Thymus (tissue), 11 donors: Measurements from ENCODE around the gene PUS3. TPM values are rescaled to one million over a fixed set of nuclear protein-coding genes. Genes with fewer than 3 reads are reported as not detected.

Source experiments
- DNase-seq, 9 donors: peaks; one replicate each; pipeline ENCODE4 v3.0.0-alpha.2; 2013; ENCODE audit warnings: low spot score in 9 of 9, low read depth in 6 of 9, missing footprints in 1 of 9
- H3K27ac ChIP-seq, 2 donors: one replicate each; pipeline ENCODE4 v1.5.1; 2013; ENCODE audit warnings: control low read depth in 1 of 2, low read depth in 1 of 2, low read length in 1 of 2, mild to moderate bottlenecking in 1 of 2, moderate library complexity in 1 of 2
- H3K27me3 ChIP-seq, 2 donors: one replicate each; pipeline ENCODE4 v1.5.1; 2013; ENCODE audit warnings: low read length in 1 of 2; ENCODE audit not compliant: control insufficient read depth in 2 of 2, insufficient read depth in 1 of 2
- H3K36me3 ChIP-seq, 2 donors: one replicate each; pipeline ENCODE4 v1.5.1; 2013; ENCODE audit warnings: low read length in 1 of 2, mild to moderate bottlenecking in 1 of 2, moderate library complexity in 1 of 2; ENCODE audit not compliant: control insufficient read depth in 2 of 2, insufficient read depth in 2 of 2
- H3K4me1 ChIP-seq, 2 donors: one replicate each; pipeline ENCODE4 v1.5.1; 2013; ENCODE audit warnings: low read length in 2 of 2; ENCODE audit not compliant: control insufficient read depth in 2 of 2, insufficient read depth in 2 of 2
- H3K4me3 ChIP-seq, 2 donors: one replicate each; pipeline ENCODE4 v1.5.1; 2013; ENCODE audit warnings: low read length in 2 of 2, control low read depth in 1 of 2, mild to moderate bottlenecking in 1 of 2
- H3K9me3 ChIP-seq, 2 donors: one replicate each; pipeline ENCODE4 v1.5.1; 2013; ENCODE audit warnings: low read length in 1 of 2, mild to moderate bottlenecking in 1 of 2; ENCODE audit not compliant: control insufficient read depth in 2 of 2, insufficient read depth in 1 of 2
- WGBS: extraction: QIAGEN DNeasy Blood & Tissue Kit; methylation state at CpG from one replicate; pipeline ENCODE4 v1.1.7; 2013; 5-methylcytosine and 5-hydroxymethylcytosine counted together
- polyA plus RNA-seq: library from polyadenylated mRNA; stranded (reverse); fragments of 200-250 nt; gene quantifications from one replicate; pipeline ENCODE4 v1.2.3, GENCODE V29; 2013
- total RNA-seq: library from RNA; stranded (reverse); fragments of 120-200 nt; gene quantifications from one replicate; pipeline ENCODE4 v1.2.4, GENCODE V29; 2013
- donor health status: healthy.

Gene PUS3
- total and polyA plus RNA-seq, 2 donors = 14.4 to 17.2 TPM

DNA sequence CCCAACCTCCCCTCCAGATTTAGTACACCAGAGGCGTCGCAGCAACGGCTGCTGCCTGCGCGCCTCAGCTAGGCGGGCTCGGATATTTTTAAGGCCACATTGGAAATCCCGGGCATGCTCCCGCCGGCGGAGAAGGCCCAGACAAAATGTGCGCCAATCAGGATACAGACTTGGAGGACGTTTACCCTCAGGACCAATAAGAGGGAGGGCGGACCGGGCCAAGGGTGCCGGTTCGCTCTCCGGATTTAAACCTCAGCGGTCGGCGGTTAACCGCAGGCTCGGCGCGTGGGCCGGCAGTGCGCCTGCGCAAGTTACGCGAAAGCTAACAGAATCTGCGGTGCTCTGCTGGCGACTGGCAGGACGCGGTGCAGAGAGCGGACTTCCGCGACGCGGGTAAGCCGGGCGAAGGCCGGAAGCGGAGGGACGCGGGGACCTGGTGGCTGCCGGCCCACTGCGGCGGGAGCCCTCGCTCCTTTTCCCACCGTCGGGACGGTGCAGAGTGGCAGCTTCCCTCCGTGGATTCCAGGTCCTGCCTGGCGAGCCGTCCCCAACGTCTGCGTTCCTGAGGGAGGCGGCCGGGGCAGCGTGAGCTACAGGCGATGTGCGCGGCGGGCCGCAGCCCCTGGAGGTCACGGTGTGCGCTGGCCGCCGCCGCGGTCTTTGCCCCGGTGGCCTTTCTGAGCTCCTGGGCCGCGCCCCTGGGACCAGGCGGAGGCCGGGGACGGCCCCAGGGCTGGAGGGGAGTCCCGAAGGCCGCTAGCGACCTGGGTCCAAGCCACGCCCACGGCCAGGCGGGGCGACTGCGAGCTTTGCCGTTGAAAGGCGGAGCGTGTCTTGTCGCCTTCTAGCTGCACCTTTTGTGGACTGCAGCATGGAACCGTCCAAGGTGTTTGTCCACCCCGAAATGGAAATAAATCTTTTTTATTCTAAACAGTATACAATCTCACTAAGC is 15.4 kb downstream of the PUS3 start, which contains the start of gene HYLS1:
Gene HYLS1, plus strand, starts transcription at position 296 of the 952 bp plus-strand sequence. CDS start 11,701 bp downstream, outside the sequence.
- Histone ChIP-seq H3K27ac (peak within 1 kb of the TSS; percentile 77 to 87), H3K36me3 (peaks cover 0 to 3% of the 10 kb centered on the region in 2 donors), H3K9me3 (no peaks in the 10 kb centered on the region), H3K4me1 (peaks cover 0 to 13% of the 10 kb centered on the region in 2 donors), H3K4me3 (peak within 1 kb of the TSS; percentile 76 to 83), H3K27me3 (peaks cover 0 to 8% of the 10 kb centered on the region in 2 donors)
- under 1% methylated on average over 91 of the region's 91 CpGs for WGBS
- DNase-seq = peak; percentile 69 to 93 (median 80)

DNA sequence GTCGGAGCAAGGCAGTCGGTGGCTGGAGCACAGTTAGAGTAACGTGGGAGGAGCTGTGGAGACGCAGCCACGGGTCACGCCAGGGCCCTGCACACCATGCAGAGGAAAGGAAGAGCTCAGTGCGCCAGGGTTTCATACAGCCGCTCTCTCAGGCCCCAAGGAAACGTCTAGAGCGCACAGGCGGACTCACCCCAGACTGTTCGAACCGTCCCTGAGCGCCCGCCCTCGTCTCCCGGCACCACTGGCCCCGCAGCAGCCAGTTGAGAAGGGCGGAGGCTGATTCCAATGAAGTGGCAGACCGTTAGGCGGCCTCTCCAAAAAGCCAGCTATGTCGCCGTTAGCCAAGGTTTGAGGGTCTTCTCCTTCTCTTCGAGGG is 16.0 kb downstream of the PUS3 start:
- WGBS = 21% methylated on average over 24 of the region's 24 CpGs
- Histone ChIP-seq H3K27ac (peak overlapping the region; percentile 59 to 66), H3K36me3 (no peaks in the 10 kb centered on the region), H3K9me3 (no peaks in the 10 kb centered on the region), H3K4me3 (peak overlapping the region; percentile 76 to 83), H3K27me3 (peaks cover 0 to 8% of the 10 kb centered on the region in 2 donors), H3K4me1 (peaks cover 0 to 13% of the 10 kb centered on the region in 2 donors)
- peak in 6 of 9 donors; percentile 8 to 64 (median 25) for DNase-seq

DNA sequence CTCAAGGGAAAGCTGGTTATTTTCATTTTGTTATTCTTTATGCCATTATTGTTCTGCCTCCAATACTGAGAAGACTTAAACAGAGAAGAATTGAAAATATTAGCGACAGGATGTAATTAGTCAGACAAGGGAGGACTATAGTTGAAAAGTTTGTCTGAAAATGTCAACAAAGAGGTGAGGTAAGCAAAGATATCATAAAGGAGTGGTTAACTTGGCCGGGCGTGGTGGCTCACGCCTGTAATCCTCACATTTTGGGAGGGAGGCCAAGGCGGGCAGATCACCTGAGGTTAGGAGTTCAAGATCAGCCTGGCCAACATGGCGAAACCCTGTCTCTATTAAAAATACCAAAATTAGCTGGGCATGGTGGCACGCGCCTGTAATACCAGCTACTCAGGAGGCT is 19.6 kb downstream of the PUS3 start:
- H3K36me3 ChIP-seq = no peaks in the 10 kb centered on the region
- no peak for DNase-seq
- WGBS = 90% methylated on average over 8 of the region's 8 CpGs
- peaks cover 3 to 15% of the 10 kb centered on the region in 2 donors for H3K27me3 ChIP-seq
- H3K9me3 ChIP-seq = no peaks in the 10 kb centered on the region
- no peak overlapping the region for H3K27ac ChIP-seq
- H3K4me3 ChIP-seq = no peak overlapping the region
- H3K4me1 ChIP-seq = peaks cover 0 to 12% of the 10 kb centered on the region in 2 donors

DNA sequence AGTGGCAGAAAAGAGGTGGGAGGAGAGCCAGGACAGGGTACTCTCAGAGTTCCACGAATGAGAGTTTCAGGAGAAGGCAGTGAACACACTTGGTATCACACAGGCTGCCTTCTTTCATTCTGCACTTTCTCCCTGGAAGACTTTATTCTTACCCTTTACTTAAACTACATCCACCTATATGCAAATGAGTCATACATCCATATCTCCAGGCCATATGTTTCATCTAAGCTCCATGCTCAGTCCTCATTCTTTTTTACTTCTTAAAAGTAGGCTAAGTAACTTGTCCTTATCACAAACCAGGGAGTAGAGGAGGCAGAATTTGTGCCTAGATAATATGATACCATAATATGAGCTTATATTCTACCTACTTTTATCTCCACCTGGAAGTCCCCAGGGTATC is 21.7 kb downstream of the PUS3 start:
- no peaks in the 10 kb centered on the region for H3K9me3 ChIP-seq
- no peaks in the 10 kb centered on the region for H3K36me3 ChIP-seq
- H3K27me3 ChIP-seq = peaks cover 3 to 6% of the 10 kb centered on the region in 2 donors
- no peak for DNase-seq
- WGBS = 93% methylated on average over 1 of the region's 1 CpG
- no peaks in the 10 kb centered on the region for H3K4me1 ChIP-seq
- H3K27ac ChIP-seq = no peak overlapping the region
- H3K4me3 ChIP-seq = no peak overlapping the region

DNA sequence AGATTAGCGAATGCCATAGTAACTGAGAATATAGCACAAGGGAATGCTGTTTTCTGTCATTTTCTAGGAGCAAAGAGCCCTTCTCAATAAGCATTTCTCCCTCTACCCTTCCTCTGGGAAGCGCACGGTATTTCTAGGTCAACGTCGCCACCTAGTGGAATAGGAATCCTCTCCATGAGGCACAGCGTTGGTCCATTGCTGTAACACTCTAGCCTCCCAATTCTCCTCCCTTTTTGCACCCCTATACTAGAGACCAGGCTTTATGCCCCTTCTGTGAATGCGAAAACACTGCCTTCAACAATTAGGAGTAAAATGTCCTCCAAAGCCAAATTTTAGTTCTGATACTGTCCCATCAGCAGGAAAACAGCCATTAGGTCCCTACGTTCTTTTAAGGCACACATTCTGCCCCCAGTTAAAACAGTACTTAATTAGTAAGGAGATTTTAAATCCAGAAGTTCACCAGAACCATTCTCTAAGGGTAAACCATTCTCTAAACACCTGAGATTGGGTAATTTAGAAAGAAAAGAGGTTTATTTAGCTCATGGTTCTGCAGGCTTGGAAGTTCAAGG is 28.4 kb downstream of the PUS3 start:
- H3K27me3 ChIP-seq = peaks cover 3 to 6% of the 10 kb centered on the region in 2 donors

DNA sequence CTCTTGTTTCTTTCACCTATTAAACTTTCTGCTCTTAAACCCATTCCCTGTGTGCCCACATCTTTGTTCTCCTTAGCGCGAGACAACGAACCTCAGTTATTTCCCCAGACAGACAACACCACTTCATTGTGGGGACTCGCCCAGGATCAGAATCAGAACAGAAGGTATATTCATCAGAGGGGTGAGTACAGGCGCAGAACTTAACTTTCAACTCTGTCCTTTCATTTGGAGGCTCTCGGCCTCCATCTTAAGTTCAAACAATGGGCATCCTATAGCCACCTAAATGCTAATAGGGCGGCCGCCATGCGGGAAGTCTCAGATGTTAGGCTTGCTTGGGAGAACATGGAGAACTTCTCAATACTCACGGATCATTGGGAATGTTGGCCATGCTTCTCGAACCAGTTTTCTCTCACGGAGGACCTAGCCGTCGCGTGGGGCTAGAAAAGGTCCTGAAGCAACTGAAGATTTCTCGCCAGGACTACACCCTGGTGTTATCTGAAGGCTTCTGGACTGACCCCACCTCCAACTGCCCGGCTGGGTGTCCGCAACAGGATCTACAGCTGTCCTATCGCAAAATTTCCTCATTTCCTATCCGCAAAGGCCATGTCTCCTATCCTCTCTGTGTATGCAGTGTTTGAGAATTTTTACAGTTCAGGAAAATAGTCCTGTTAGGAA is 29.0 kb downstream of the PUS3 start:
- 94% methylated on average over 20 of the region's 20 CpGs for WGBS
- H3K4me1 ChIP-seq = no peaks in the 10 kb centered on the region
- no peak overlapping the region for H3K4me3 ChIP-seq
- no peak for DNase-seq
- peaks cover under 1 to 3% of the 10 kb centered on the region in 2 donors for H3K27me3 ChIP-seq
- peaks cover 0 to 5% of the 10 kb centered on the region in 2 donors for H3K9me3 ChIP-seq
- no peak overlapping the region for H3K27ac ChIP-seq
- H3K36me3 ChIP-seq = no peaks in the 10 kb centered on the region

More for the DNA sequence above, 28.4 kb downstream of the PUS3 start:
- H3K27ac ChIP-seq = no peak overlapping the region
- peak; percentile 4 to 64 (median 22) for DNase-seq
- H3K4me1 ChIP-seq = no peaks in the 10 kb centered on the region
- no peak overlapping the region for H3K4me3 ChIP-seq
- WGBS = 19% methylated on average over 8 of the region's 8 CpGs
- no peaks in the 10 kb centered on the region for H3K36me3 ChIP-seq
- H3K9me3 ChIP-seq = peaks cover 0 to 5% of the 10 kb centered on the region in 2 donors

DNA sequence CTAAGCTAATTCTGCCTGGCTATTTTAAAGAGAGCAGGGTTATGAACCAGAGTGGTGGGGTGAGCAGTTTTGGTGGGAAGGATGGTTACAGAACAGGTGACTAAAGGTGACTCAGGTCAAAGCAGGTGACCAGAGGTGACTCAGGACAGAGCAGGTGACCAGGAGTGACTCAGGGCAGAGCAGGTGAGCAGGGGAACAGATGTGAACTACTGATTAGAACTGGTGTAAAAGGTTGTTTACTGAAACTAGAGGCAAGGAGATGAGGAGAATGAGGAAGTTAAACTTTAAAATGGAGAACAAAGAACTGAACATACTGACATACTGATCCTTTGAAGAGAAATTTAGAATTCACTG is 30.9 kb downstream of the PUS3 start:
- H3K36me3 ChIP-seq = no peaks in the 10 kb centered on the region
- H3K9me3 ChIP-seq = peaks cover 0 to 5% of the 10 kb centered on the region in 2 donors
- H3K27ac ChIP-seq = no peak overlapping the region
- no peaks in the 10 kb centered on the region for H3K4me1 ChIP-seq
- no peaks in the 10 kb centered on the region for H3K27me3 ChIP-seq
- no peak overlapping the region for H3K4me3 ChIP-seq
- DNase-seq = no peak

DNA sequence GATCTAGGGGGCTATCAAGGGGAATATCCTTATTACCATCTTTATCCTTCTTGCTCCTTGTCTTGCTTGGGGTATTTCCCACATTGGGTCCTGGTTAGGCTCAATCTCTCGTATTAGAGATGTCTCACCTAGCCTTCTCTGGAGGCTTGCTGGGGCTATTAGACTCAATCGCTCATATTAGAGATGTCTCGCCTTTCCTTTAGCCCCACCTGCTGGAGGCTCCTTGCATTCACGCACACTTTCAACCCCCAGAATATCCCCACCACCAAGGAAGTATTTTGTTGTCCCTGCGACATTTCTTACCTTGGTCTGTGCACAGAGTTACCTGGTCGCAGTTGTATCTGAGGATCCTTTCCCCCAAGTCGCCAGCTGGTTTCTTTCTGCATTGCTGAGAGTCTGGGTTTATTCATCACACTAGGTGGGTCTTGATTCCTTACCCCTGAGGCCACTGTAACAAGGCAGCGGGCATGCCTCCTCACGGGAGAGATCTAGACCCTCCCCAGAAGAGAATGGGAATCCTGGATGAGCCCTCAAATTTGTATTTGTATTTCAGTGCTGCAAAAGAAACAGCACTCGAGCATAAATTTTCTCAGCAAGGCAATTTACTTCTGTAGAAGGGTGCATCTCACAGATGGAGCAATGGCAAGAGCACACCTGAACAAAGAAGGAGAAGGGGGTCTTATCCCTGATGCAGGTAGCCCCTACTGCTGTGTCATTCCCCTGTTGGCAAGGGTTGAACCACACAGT is 31.4 kb downstream of the PUS3 start:
- WGBS = 93% methylated on average over 10 of the region's 10 CpGs
- no peak overlapping the region for H3K27ac ChIP-seq
- peaks cover 0 to 5% of the 10 kb centered on the region in 2 donors for H3K9me3 ChIP-seq
- peak in 3 of 9 donors; percentile 9 to 32 (median 22) for DNase-seq
- no peaks in the 10 kb centered on the region for H3K27me3 ChIP-seq
- no peaks in the 10 kb centered on the region for H3K36me3 ChIP-seq
- no peak overlapping the region for H3K4me3 ChIP-seq
- H3K4me1 ChIP-seq = no peaks in the 10 kb centered on the region
